Small intestine (tissue), 16 donors: ENCODE results near the gene FCGR3B. TPM values are rescaled to one million over a fixed set of nuclear protein-coding genes. Genes with fewer than 3 reads are reported as not detected.
"Not testable (repeated sequence)": the region's sequence is repeated elsewhere in the genome, so short reads cannot be mapped to it uniquely, and the experiment has no call there.

Source experiments
- DNase-seq, 2 donors: peaks; one replicate each; pipeline versions ENCODE4 v3.0.0 to v3.0.0-alpha.2; 2013
- FAIRE-seq: peaks from 2 replicates; lab custom pipeline; 2012; peaks lifted over from hg19 to GRCh38; lab: Jason Lieb, UNC
- H3K27ac ChIP-seq, 3 donors: one replicate each; pipeline ENCODE4 v1.5.1; 2013; ENCODE audit warnings: low read length in 2 of 3, mild to moderate bottlenecking in 2 of 3, control low read depth in 1 of 3, inconsistent platforms in 1 of 3, low read depth in 1 of 3, moderate library complexity in 1 of 3
- H3K27me3 ChIP-seq, 3 donors: one replicate each; pipeline ENCODE4 v1.6.1; 2013; ENCODE audit warnings: low read length in 3 of 3, inconsistent platforms in 1 of 3; ENCODE audit not compliant: control insufficient read depth in 3 of 3, insufficient read depth in 3 of 3
- H3K36me3 ChIP-seq, 3 donors: one replicate each; pipeline ENCODE4 v1.6.1; 2013; ENCODE audit warnings: low read length in 3 of 3, inconsistent platforms in 1 of 3, low read depth in 1 of 3, mild to moderate bottlenecking in 1 of 3, moderate library complexity in 1 of 3; ENCODE audit not compliant: control insufficient read depth in 3 of 3, insufficient read depth in 2 of 3
- H3K4me1 ChIP-seq, 3 donors: one replicate each; pipeline ENCODE4 v1.6.1; 2013; ENCODE audit warnings: low read length in 2 of 3, inconsistent platforms in 1 of 3, low read depth in 1 of 3, mild to moderate bottlenecking in 1 of 3, moderate library complexity in 1 of 3; ENCODE audit not compliant: control insufficient read depth in 3 of 3, insufficient read depth in 2 of 3
- H3K4me3 ChIP-seq, 3 donors: one replicate each; pipeline ENCODE4 v1.5.1; 2013; ENCODE audit warnings: low read length in 3 of 3, control low read depth in 1 of 3, inconsistent platforms in 1 of 3, low read depth in 1 of 3, mild to moderate bottlenecking in 1 of 3, moderate library complexity in 1 of 3
- H3K9me3 ChIP-seq, 2 donors: one replicate each; pipeline ENCODE4 v1.6.1; 2013; ENCODE audit warnings: low read depth in 1 of 2, low read length in 1 of 2; ENCODE audit not compliant: control insufficient read depth in 2 of 2, insufficient read depth in 1 of 2
- WGBS, 3 donors: extraction: QIAGEN DNeasy Blood & Tissue Kit; methylation state at CpG; one replicate each; pipeline ENCODE4 v1.1.7; 2013; 5-methylcytosine and 5-hydroxymethylcytosine counted together
- long read RNA-seq, 10 donors: transcript quantifications; one replicate each; lab custom pipeline, GENCODE V29; 2026
- polyA plus RNA-seq, 4 donors: library from polyadenylated mRNA; stranded (reverse) in 3 of 4; unstranded in 1 of 4; fragments of 200-250 nt in 3 of 4; fragments of 120-200 nt in 1 of 4; gene quantifications; one replicate each; pipeline versions ENCODE4 v1.2.1 to v1.2.3, GENCODE V29; 2013
- donor health status: healthy with polysubstance abuse.
- donor health status: control.
- donor health status: control.
- donor health status: Bipolar disorder and iron deficiency.
- donor health status: healthy.

Gene FCGR3B
- polyA plus RNA-seq = under 1 TPM; 0.12 to 0.54 (median 0.25) TPM
- long read RNA-seq, donor 1 = 0 reads
- long read RNA-seq, donor 2 = 0 reads
- long read RNA-seq, donor 3 = 0 reads
- long read RNA-seq, donor 4 = 0 reads
- long read RNA-seq, donor 5 = 0 reads
- long read RNA-seq, donor 6 = 0 reads
- long read RNA-seq, donor 7 = 0 reads
- long read RNA-seq, donor 8 = 0 reads
- long read RNA-seq, donor 9 = 0 reads
- long read RNA-seq, donor 10 = 0 reads

GRCh38 chr1:161631076-161631475 lies at the start of gene FCGR3B:
Gene FCGR3B (minus strand): TSS chr1:161631176. CDS start chr1:161631094, 82 bp downstream.
- Histone ChIP-seq H3K4me3 (no peak within 1 kb of the TSS), H3K27me3 (peaks cover 0 to 4% (median 0%) of the 10 kb centered on the region in 3 donors), H3K9me3 (no peaks in the 10 kb centered on the region), H3K36me3 (no peaks in the 10 kb centered on the region), H3K27ac (no peak within 1 kb of the TSS), H3K4me1 (no peaks in the 10 kb centered on the region)
- WGBS, 3 donors = 85 to 92% (median 86%) methylated on average over 4 of the region's 4 CpGs
- no peak for DNase-seq
- no peak for FAIRE-seq

GRCh38 chr1:161678500-161678899 lies 47.5 kb upstream of the FCGR3B start:
- no peaks in the 10 kb centered on the region for H3K9me3 ChIP-seq
- H3K4me1 ChIP-seq = no peaks in the 10 kb centered on the region
- WGBS, 3 donors = 86 to 95% (median 92%) methylated on average over 3 of the region's 3 CpGs
- H3K27ac ChIP-seq = no peak overlapping the region
- FAIRE-seq (no peak), DNase-seq (no peak)
- no peak overlapping the region for H3K4me3 ChIP-seq
- no peaks in the 10 kb centered on the region for H3K27me3 ChIP-seq
- no peaks in the 10 kb centered on the region for H3K36me3 ChIP-seq

- H3K4me1 ChIP-seq = no peaks in the 10 kb centered on the region
- no peaks in the 10 kb centered on the region for H3K27me3 ChIP-seq
- no peak overlapping the region for H3K4me3 ChIP-seq
- WGBS, 3 donors = 63 to 71% (median 70%) methylated on average over 5 of the region's 5 CpGs
- no peaks in the 10 kb centered on the region for H3K36me3 ChIP-seq
- H3K9me3 ChIP-seq = no peaks in the 10 kb centered on the region
- DNase-seq = peak in 1 of 2 donors; percentile 13
- no peak for FAIRE-seq
- no peak overlapping the region for H3K27ac ChIP-seq
Measured at GRCh38 chr1:161676958-161677689, 46.1 kb upstream of the FCGR3B start.

GRCh38 chr1:161676441-161676840 lies 45.5 kb upstream of the FCGR3B start:
- no peak for FAIRE-seq
- peak in 1 of 2 donors; percentile 4 for DNase-seq

GRCh38 chr1:161674908-161675307 lies 43.9 kb upstream of the FCGR3B start:
- not testable (repeated sequence) for FAIRE-seq, H3K9me3 ChIP-seq, H3K36me3 ChIP-seq, H3K27me3 ChIP-seq, H3K4me3 ChIP-seq, DNase-seq, H3K27ac ChIP-seq, H3K4me1 ChIP-seq
- 73 to 87% (median 83%) methylated on average over 3 of the region's 3 CpGs for WGBS, 3 donors

More at GRCh38 chr1:161676441-161676840, 45.5 kb upstream of the FCGR3B start:
- Histone ChIP-seq H3K4me1 (no peaks in the 10 kb centered on the region), H3K36me3 (no peaks in the 10 kb centered on the region), H3K27ac (no peak overlapping the region), H3K9me3 (no peaks in the 10 kb centered on the region), H3K4me3 (no peak overlapping the region), H3K27me3 (no peaks in the 10 kb centered on the region)
- 68 to 84% (median 81%) methylated on average over 2 of the region's 2 CpGs for WGBS, 3 donors

- not testable (repeated sequence) for H3K27me3 ChIP-seq, DNase-seq, H3K9me3 ChIP-seq, FAIRE-seq, H3K36me3 ChIP-seq, H3K4me1 ChIP-seq, H3K27ac ChIP-seq, H3K4me3 ChIP-seq
- 82 to 86% methylated on average over 2 of the region's 3 CpGs; no CpG with 5 or more reads in 1 of the 3 donors for WGBS, 3 donors
Measured at GRCh38 chr1:161674447-161674846, 43.5 kb upstream of the FCGR3B start.

GRCh38 chr1:161673437-161673836 lies 42.5 kb upstream of the FCGR3B start:
- not testable (repeated sequence) for H3K9me3 ChIP-seq, H3K36me3 ChIP-seq, H3K4me3 ChIP-seq, FAIRE-seq, H3K27me3 ChIP-seq, H3K27ac ChIP-seq, DNase-seq, H3K4me1 ChIP-seq
- 83 to 95% (median 88%) methylated on average over 2 to 7 of the region's 7 CpGs for WGBS, 3 donors

- WGBS, 3 donors = 56 to 65% (median 63%) methylated on average over 9 to 11 of the region's 15 CpGs
- H3K27ac ChIP-seq, H3K4me1 ChIP-seq, FAIRE-seq, H3K9me3 ChIP-seq, H3K4me3 ChIP-seq, H3K36me3 ChIP-seq, H3K27me3 ChIP-seq, DNase-seq: not testable (repeated sequence)
Measured at GRCh38 chr1:161671045-161672020, 40.4 kb upstream of the FCGR3B start.
